ENCODE measurements around the gene SNAI3. TPM values are rescaled to one million over a fixed set of nuclear protein-coding genes. Genes with fewer than 3 reads are reported as not detected.

The SNAI3 gene
- total RNA-seq, 1 experiment from 2014 or later: 9.1 TPM

GRCh38 chr16:88719933-88720296 is 33.6 kb upstream of the SNAI3 start:
- no peak overlapping the region for H3K27ac Mint-ChIP-seq
- no peaks in the 10 kb centered on the region for H3K4me1 Mint-ChIP-seq
- no peak overlapping the region for H3K4me3 Mint-ChIP-seq
- POLR2A ChIA-PET: no interaction called here
- TF ChIP-seq ZNF263 (CRISPR knock-in tag; IDR thresholded peaks at IDR 0.05; ENCODE audit: low read depth) (no peak), ELF4 (CRISPR knock-in tag; IDR thresholded peaks at IDR 0.05; ENCODE audit: low read depth) (no peak), SMAD4 (CRISPR knock-in tag; IDR thresholded peaks at IDR 0.05) (no peak), NFE2L1 (CRISPR knock-in tag; IDR thresholded peaks at IDR 0.05) (no peak), RELA (CRISPR knock-in tag; IDR thresholded peaks at IDR 0.05; ENCODE audit: borderline replicate concordance) (no peak), ARID4B (CRISPR knock-in tag; IDR thresholded peaks at IDR 0.05; ENCODE audit: borderline replicate concordance) (no peak), ZNF121 (CRISPR knock-in tag; IDR thresholded peaks at IDR 0.05) (no peak), IRF2 (CRISPR knock-in tag; IDR thresholded peaks at IDR 0.05; ENCODE audit: borderline replicate concordance, low read depth) (no peak), ZNF138 (CRISPR knock-in tag; conservative IDR thresholded peaks at IDR 0.05) (no peak), ATF1 (CRISPR knock-in tag; IDR thresholded peaks at IDR 0.05) (no peak), ATF2 (CRISPR knock-in tag; IDR thresholded peaks at IDR 0.05; ENCODE audit: borderline replicate concordance, low read depth) (no peak)
- TF ChIP-seq, protein P1, sequence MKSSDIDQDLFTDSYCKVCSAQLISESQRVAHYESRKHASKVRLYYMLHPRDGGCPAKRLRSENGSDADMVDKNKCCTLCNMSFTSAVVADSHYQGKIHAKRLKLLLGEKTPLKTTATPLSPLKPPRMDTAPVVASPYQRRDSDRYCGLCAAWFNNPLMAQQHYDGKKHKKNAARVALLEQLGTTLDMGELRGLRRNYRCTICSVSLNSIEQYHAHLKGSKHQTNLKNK (CRISPR knock-in tag; IDR thresholded peaks at IDR 0.05): no peak
- TF ChIP-seq, protein P2, sequence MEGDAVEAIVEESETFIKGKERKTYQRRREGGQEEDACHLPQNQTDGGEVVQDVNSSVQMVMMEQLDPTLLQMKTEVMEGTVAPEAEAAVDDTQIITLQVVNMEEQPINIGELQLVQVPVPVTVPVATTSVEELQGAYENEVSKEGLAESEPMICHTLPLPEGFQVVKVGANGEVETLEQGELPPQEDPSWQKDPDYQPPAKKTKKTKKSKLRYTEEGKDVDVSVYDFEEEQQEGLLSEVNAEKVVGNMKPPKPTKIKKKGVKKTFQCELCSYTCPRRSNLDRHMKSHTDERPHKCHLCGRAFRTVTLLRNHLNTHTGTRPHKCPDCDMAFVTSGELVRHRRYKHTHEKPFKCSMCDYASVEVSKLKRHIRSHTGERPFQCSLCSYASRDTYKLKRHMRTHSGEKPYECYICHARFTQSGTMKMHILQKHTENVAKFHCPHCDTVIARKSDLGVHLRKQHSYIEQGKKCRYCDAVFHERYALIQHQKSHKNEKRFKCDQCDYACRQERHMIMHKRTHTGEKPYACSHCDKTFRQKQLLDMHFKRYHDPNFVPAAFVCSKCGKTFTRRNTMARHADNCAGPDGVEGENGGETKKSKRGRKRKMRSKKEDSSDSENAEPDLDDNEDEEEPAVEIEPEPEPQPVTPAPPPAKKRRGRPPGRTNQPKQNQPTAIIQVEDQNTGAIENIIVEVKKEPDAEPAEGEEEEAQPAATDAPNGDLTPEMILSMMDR (IDR thresholded peaks at IDR 0.05): no peak
- TF ChIP-seq, protein P3, sequence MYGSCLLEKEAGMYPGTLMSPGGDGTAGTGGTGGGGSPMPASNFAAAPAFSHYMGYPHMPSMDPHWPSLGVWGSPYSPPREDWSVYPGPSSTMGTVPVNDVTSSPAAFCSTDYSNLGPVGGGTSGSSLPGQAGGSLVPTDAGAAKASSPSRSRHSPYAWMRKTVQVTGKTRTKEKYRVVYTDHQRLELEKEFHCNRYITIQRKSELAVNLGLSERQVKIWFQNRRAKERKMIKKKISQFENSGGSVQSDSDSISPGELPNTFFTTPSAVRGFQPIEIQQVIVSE (CRISPR knock-in tag; IDR thresholded peaks at IDR 0.05; ENCODE audit: borderline replicate concordance): no peak
- peaks cover 12% of the 10 kb centered on the region for H3K36me3 Mint-ChIP-seq
- no peak for DNase-seq (ENCODE audit: low spot score)
- CTCF ChIA-PET: interaction anchor here (5.1 kb wide), 1 partner anchor 17 kb away, joined by 41 read pairs; no protein-coding TSS in a partner anchor
- ATAC-seq: no peak
- H3K27me3 Mint-ChIP-seq (ENCODE audit: low read depth): no peaks in the 10 kb centered on the region
- no peaks in the 10 kb centered on the region for H3K9me3 Mint-ChIP-seq

DNA sequence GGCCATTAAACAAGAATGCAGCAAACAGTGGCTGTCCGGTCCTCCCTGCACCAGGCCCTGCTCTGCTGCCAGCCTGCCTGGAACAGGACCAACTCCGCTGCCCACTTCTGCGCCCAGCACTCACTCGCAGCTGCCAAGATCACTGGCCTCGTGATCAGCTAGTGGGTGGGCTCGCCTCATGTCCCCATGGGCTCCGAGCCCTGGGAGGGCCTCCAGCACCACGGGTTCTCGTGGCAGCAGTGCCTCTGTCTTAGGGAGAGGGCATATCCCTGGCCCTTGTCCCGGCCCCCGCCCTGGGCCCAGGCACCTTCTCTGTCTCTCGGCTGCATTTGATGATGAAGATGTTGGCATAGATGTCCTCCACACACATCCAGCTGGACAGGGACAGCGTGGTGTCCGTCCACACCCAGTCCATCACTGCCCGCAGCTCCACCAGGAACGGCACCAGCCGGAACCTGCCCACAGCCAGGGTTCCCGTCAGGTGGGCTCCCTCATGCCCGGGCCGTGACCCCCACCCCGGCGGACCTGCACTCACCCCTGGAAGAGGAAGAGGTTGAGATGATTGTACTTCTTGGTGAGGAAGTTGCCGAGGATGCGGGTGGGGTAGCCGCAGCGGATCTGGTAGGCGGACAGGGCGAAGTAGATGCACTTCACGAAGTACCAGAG is 33.1 kb upstream of the SNAI3 start:
- POLR2A ChIA-PET: no interaction called here
- no peaks in the 10 kb centered on the region for H3K4me1 Mint-ChIP-seq
- CTCF ChIA-PET: interaction anchor here (0.5 to 5.1 kb wide), 2 partner anchors 18 to 160 kb away, joined by 7 to 41 read pairs; no protein-coding TSS in a partner anchor
- peaks cover 12% of the 10 kb centered on the region for H3K36me3 Mint-ChIP-seq
- DNase-seq (ENCODE audit: low spot score): no peak
- ATAC-seq: no peak
- no peak overlapping the region for H3K4me3 Mint-ChIP-seq
- H3K27ac Mint-ChIP-seq: no peak overlapping the region
- TF ChIP-seq, protein P4, sequence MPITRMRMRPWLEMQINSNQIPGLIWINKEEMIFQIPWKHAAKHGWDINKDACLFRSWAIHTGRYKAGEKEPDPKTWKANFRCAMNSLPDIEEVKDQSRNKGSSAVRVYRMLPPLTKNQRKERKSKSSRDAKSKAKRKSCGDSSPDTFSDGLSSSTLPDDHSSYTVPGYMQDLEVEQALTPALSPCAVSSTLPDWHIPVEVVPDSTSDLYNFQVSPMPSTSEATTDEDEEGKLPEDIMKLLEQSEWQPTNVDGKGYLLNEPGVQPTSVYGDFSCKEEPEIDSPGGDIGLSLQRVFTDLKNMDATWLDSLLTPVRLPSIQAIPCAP (CRISPR knock-in tag; IDR thresholded peaks at IDR 0.05): no peak
- no peak for TF ChIP-seq ZNF281 (CRISPR knock-in tag; IDR thresholded peaks at IDR 0.05)
- TF ChIP-seq, protein P5, sequence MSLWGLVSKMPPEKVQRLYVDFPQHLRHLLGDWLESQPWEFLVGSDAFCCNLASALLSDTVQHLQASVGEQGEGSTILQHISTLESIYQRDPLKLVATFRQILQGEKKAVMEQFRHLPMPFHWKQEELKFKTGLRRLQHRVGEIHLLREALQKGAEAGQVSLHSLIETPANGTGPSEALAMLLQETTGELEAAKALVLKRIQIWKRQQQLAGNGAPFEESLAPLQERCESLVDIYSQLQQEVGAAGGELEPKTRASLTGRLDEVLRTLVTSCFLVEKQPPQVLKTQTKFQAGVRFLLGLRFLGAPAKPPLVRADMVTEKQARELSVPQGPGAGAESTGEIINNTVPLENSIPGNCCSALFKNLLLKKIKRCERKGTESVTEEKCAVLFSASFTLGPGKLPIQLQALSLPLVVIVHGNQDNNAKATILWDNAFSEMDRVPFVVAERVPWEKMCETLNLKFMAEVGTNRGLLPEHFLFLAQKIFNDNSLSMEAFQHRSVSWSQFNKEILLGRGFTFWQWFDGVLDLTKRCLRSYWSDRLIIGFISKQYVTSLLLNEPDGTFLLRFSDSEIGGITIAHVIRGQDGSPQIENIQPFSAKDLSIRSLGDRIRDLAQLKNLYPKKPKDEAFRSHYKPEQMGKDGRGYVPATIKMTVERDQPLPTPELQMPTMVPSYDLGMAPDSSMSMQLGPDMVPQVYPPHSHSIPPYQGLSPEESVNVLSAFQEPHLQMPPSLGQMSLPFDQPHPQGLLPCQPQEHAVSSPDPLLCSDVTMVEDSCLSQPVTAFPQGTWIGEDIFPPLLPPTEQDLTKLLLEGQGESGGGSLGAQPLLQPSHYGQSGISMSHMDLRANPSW (CRISPR knock-in tag; conservative IDR thresholded peaks at IDR 0.05; ENCODE audit: low read depth): no peak
- H3K9me3 Mint-ChIP-seq: no peaks in the 10 kb centered on the region
- no peaks in the 10 kb centered on the region for H3K27me3 Mint-ChIP-seq (ENCODE audit: low read depth)
